Stimulated activated CD4-positive, alpha-beta T cell treated with anti-CD3 and anti-CD28 coated beads, TNF-alpha, amount 100 ng/mL, for 48 hours (primary cell): ENCODE data around the gene YWHAH.

Experiments
- DNase-seq, 3 donors: peaks; one replicate each; pipeline ENCODE4 v3.0.0-alpha.2; 2020; ENCODE audit warnings: low read depth in 3 of 3

YWHAH gene

GRCh38 chr22:31923136-31923535 is 21.2 kb upstream of the YWHAH start:
- no peak for DNase-seq

GRCh38 chr22:31923747-31924146 is 20.6 kb upstream of the YWHAH start:
- no peak for DNase-seq

GRCh38 chr22:31925056-31925455 is 19.3 kb upstream of the YWHAH start:
- DNase-seq, result no peak

GRCh38 chr22:31926024-31926423 is 18.3 kb upstream of the YWHAH start:
- DNase-seq, result no peak

GRCh38 chr22:31926969-31927368 is 17.4 kb upstream of the YWHAH start:
- DNase-seq, result no peak

GRCh38 chr22:31927562-31927961 is 16.8 kb upstream of the YWHAH start:
- no peak for DNase-seq

- DNase-seq, result no peak
Measured at GRCh38 chr22:31929167-31929930, 15.0 kb upstream of the YWHAH start.

GRCh38 chr22:31932863-31933262 is 11.5 kb upstream of the YWHAH start:
- DNase-seq, result no peak

- no peak for DNase-seq
Measured at GRCh38 chr22:31933406-31933805, 10.9 kb upstream of the YWHAH start.

- no peak for DNase-seq
Measured at GRCh38 chr22:31933816-31934482, 10.4 kb upstream of the YWHAH start.

- DNase-seq, result no peak
Measured at GRCh38 chr22:31935961-31936635, 8.2 kb upstream of the YWHAH start.

GRCh38 chr22:31937341-31937740 is 7.0 kb upstream of the YWHAH start:
- DNase-seq, result no peak

- no peak for DNase-seq
Measured at GRCh38 chr22:31938296-31938695, 6.0 kb upstream of the YWHAH start.

GRCh38 chr22:31940506-31940905 is 3.8 kb upstream of the YWHAH start:
- no peak for DNase-seq

- DNase-seq, result no peak
Measured at GRCh38 chr22:31942091-31942490, 2.2 kb upstream of the YWHAH start.

- DNase-seq, result no peak
Measured at GRCh38 chr22:31943206-31943977, 943 bp upstream of the YWHAH start.

- no peak for DNase-seq
Measured at GRCh38 chr22:31944700-31945442, 536 bp downstream of the YWHAH start.

GRCh38 chr22:31945443-31945855 is 1.1 kb downstream of the YWHAH start:
- no peak for DNase-seq

GRCh38 chr22:31945971-31946680 is 1.8 kb downstream of the YWHAH start:
- no peak for DNase-seq

- no peak for DNase-seq
Measured at GRCh38 chr22:31947296-31947695, 3.0 kb downstream of the YWHAH start.

- DNase-seq, result no peak
Measured at GRCh38 chr22:31948002-31948401, 3.7 kb downstream of the YWHAH start.
